ENCODE data around the gene SLC5A9. TPM values are rescaled to one million over a fixed set of nuclear protein-coding genes. Genes with fewer than 3 reads are reported as not detected.

The SLC5A9 gene
- total and polyA plus RNA-seq, 2 donors (not counting 1 experiment from before 2014, with no cell fraction given) = 0.07 TPM; not detected in 1

- intact Hi-C loops (cut with micrococcal nuclease) = no loop called here
- H3K27ac ChIP-seq (ENCODE audit: low read length in 2 of 2) = no peak overlapping the region
- H3K36me3 ChIP-seq (replicated peaks in 1 of 2; ENCODE audit: control extremely low read depth in 1 of 2, control insufficient read depth in 1 of 2, extremely low read depth in 1 of 2, insufficient read depth in 2 of 2, low read length in 1 of 2) = no peaks in the 10 kb centered on the region
- H4K20me1 ChIP-seq (ENCODE audit: control insufficient read depth, insufficient read depth, low read length, poor library complexity, severe bottlenecking) = no peaks in the 10 kb centered on the region
- H3K4me2 ChIP-seq (replicated peaks; ENCODE audit: low read depth, low read length, poor library complexity, severe bottlenecking) = no peak overlapping the region
- H3K27me3 Mint-ChIP-seq = no peaks in the 10 kb centered on the region
- no peaks in the 10 kb centered on the region for H3K9me3 Mint-ChIP-seq (ENCODE audit: insufficient read depth)
- peaks cover 8% of the 10 kb centered on the region for H3K4me1 Mint-ChIP-seq
- H3K9me3 ChIP-seq (ENCODE audit: control extremely low read depth in 1 of 3, control insufficient read depth in 2 of 3, insufficient read depth in 1 of 3, low read length in 2 of 3) = no peaks in the 10 kb centered on the region
- TF ChIP-seq CTCF (IDR thresholded peaks at IDR 0.05) (no peak), EZH2 (IDR thresholded peaks at IDR 0.05; ENCODE audit: borderline replicate concordance, insufficient read depth, low read depth, low read length, poor library complexity, severe bottlenecking) (no peak)
- H2AFZ ChIP-seq (ENCODE audit: insufficient read depth, low read depth, low read length, poor library complexity, severe bottlenecking) = no peak overlapping the region
- H3K4me1 ChIP-seq (ENCODE audit: control insufficient read depth in 2 of 2, insufficient read depth in 2 of 2, low read length in 2 of 2) = peaks cover 17 to 20% of the 10 kb centered on the region in 2 donors
- DNase-seq (no peak), ATAC-seq (ENCODE audit: low read depth) (no peak)
- POLR2A ChIA-PET = no interaction called here
- no peak overlapping the region for H3K4me3 ChIP-seq (ENCODE audit: control extremely low read depth in 1 of 5, extremely low read depth in 1 of 5, insufficient read depth in 1 of 5, low read depth in 2 of 5, low read length in 4 of 5)
- WGBS (ENCODE audit: insufficient coverage) = 92% methylated on average over 4 of the region's 6 CpGs
- no peak overlapping the region for H3K27ac Mint-ChIP-seq
- H3K27me3 ChIP-seq (replicated peaks in 1 of 4; ENCODE audit: control extremely low read depth in 1 of 4, control insufficient read depth in 3 of 4, insufficient read depth in 4 of 4, low read length in 3 of 4) = no peaks in the 10 kb centered on the region
- no peaks in the 10 kb centered on the region for H3K79me2 ChIP-seq (ENCODE audit: control insufficient read depth, insufficient read depth, low read length)
- H3K9ac ChIP-seq (ENCODE audit: low read length) = no peak overlapping the region
- CTCF ChIA-PET = no interaction called here
- H3K4me3 Mint-ChIP-seq = no peak overlapping the region
These were observed 3.1 kb downstream of the SLC5A9 start for GRCh38 chr1:48225579-48225978.

- Histone ChIP-seq H3K4me3 (ENCODE audit: control extremely low read depth in 1 of 5, extremely low read depth in 1 of 5, insufficient read depth in 1 of 5, low read depth in 2 of 5, low read length in 4 of 5) (no peak overlapping the region), H3K27ac (ENCODE audit: low read length in 2 of 2) (peak overlapping the region; percentile 58 to 70), H4K20me1 (ENCODE audit: control insufficient read depth, insufficient read depth, low read length, poor library complexity, severe bottlenecking) (no peaks in the 10 kb centered on the region), H2AFZ (ENCODE audit: insufficient read depth, low read depth, low read length, poor library complexity, severe bottlenecking) (peak overlapping the region; percentile 61), H3K79me2 (ENCODE audit: control insufficient read depth, insufficient read depth, low read length) (no peaks in the 10 kb centered on the region), H3K4me2 (replicated peaks; ENCODE audit: low read depth, low read length, poor library complexity, severe bottlenecking) (peak overlapping the region; percentile 30), H3K9ac (ENCODE audit: low read length) (no peak overlapping the region), H3K4me1 (ENCODE audit: control insufficient read depth in 2 of 2, insufficient read depth in 2 of 2, low read length in 2 of 2) (peaks cover 17 to 20% of the 10 kb centered on the region in 2 donors), H3K36me3 (replicated peaks in 1 of 2; ENCODE audit: control extremely low read depth in 1 of 2, control insufficient read depth in 1 of 2, extremely low read depth in 1 of 2, insufficient read depth in 2 of 2, low read length in 1 of 2) (no peaks in the 10 kb centered on the region), H3K27me3 (replicated peaks in 1 of 4; ENCODE audit: control extremely low read depth in 1 of 4, control insufficient read depth in 3 of 4, insufficient read depth in 4 of 4, low read length in 3 of 4) (no peaks in the 10 kb centered on the region), H3K9me3 (ENCODE audit: control extremely low read depth in 1 of 3, control insufficient read depth in 2 of 3, insufficient read depth in 1 of 3, low read length in 2 of 3) (no peaks in the 10 kb centered on the region)
- DNase-seq (peak; percentile 50), ATAC-seq (ENCODE audit: low read depth) (peak; percentile 47)
- Mint-ChIP-seq H3K27me3 (no peaks in the 10 kb centered on the region), H3K4me1 (peaks cover 8% of the 10 kb centered on the region), H3K4me3 (no peak overlapping the region), H3K27ac (no peak overlapping the region), H3K9me3 (ENCODE audit: insufficient read depth) (no peaks in the 10 kb centered on the region)
- intact Hi-C loops (cut with micrococcal nuclease) = no loop called here
- POLR2A ChIA-PET = no interaction called here
- CTCF ChIA-PET = no interaction called here
- TF ChIP-seq CTCF (IDR thresholded peaks at IDR 0.05) = no peak
- TF ChIP-seq EZH2 (IDR thresholded peaks at IDR 0.05; ENCODE audit: borderline replicate concordance, insufficient read depth, low read depth, low read length, poor library complexity, severe bottlenecking) = no peak
- WGBS (ENCODE audit: insufficient coverage) = 89% methylated on average over 5 of the region's 10 CpGs
These were observed 4.9 kb downstream of the SLC5A9 start for GRCh38 chr1:48227165-48228013.

Measured in B cell (primary cell).